HepG2 (cell line): Measurements from ENCODE around the gene RIMOC1. TPM values are rescaled to one million over a fixed set of nuclear protein-coding genes. Genes with fewer than 3 reads are reported as not detected.

ENCODE experiments used
- ARNT2 ChIP-seq: sonication (generic); formaldehyde crosslinking; IDR thresholded peaks from 2 replicates; pipeline ENCODE4 v1.8.0; 2022; ENCODE audit warnings: mild to moderate bottlenecking, low read depth, missing genetic modification reagents, moderate library complexity
- ATAD3A ChIP-seq: sonication (generic); formaldehyde crosslinking; IDR thresholded peaks from 2 replicates; pipeline ENCODE4 v1.4.0; 2020; ENCODE audit warnings: missing genetic modification reagents
- HDAC2 ChIP-seq: sonication (generic); formaldehyde crosslinking; IDR thresholded peaks from 2 replicates; pipeline ENCODE4 v1.4.0; 2020; ENCODE audit warnings: missing genetic modification reagents
- HHEX ChIP-seq: IDR thresholded peaks from 2 replicates; pipeline ENCODE4 v1.6.1; 2016; ENCODE audit warnings: control low read depth
- KLF13 ChIP-seq: sonication (generic); formaldehyde crosslinking; IDR thresholded peaks from 2 replicates; pipeline ENCODE4 v1.4.0; 2020; ENCODE audit warnings: mild to moderate bottlenecking, missing genetic modification reagents
- ONECUT2 ChIP-seq: sonication (generic); formaldehyde crosslinking; IDR thresholded peaks from 2 replicates; pipeline ENCODE4 v1.4.0; 2020; ENCODE audit warnings: missing genetic modification reagents
- RARA ChIP-seq: IDR thresholded peaks from 2 replicates; pipeline ENCODE4 v1.6.1; 2016; ENCODE audit warnings: missing genetic modification reagents, missing compliant biosample characterization
- SETDB1 ChIP-seq: sonication (generic); formaldehyde crosslinking; IDR thresholded peaks from 2 replicates; pipeline ENCODE4 v1.5.1; 2020; ENCODE audit warnings: missing genetic modification reagents, mild to moderate bottlenecking, borderline replicate concordance
- STAT5B ChIP-seq: sonication (generic); formaldehyde crosslinking; IDR thresholded peaks from 2 replicates; pipeline ENCODE4 v1.4.0; 2020; ENCODE audit warnings: missing genetic modification reagents
- STAT6 ChIP-seq: sonication (generic); formaldehyde crosslinking; IDR thresholded peaks from 2 replicates; pipeline ENCODE4 v1.4.0; 2020; ENCODE audit warnings: missing genetic modification reagents, mild to moderate bottlenecking, borderline replicate concordance
- THRA ChIP-seq: sonication (generic); formaldehyde crosslinking; IDR thresholded peaks from 2 replicates; pipeline ENCODE4 v1.4.0; 2020; ENCODE audit warnings: missing genetic modification reagents, borderline replicate concordance
- TRIM24 ChIP-seq: sonication (generic); formaldehyde crosslinking; IDR thresholded peaks from 2 replicates; pipeline ENCODE4 v1.8.0; 2022; ENCODE audit warnings: mild to moderate bottlenecking, missing genetic modification reagents
- ZFP91 ChIP-seq: sonication (generic); formaldehyde crosslinking; IDR thresholded peaks from 2 replicates; pipeline ENCODE4 v1.9.0; 2022; ENCODE audit warnings: missing genetic modification reagents, mild to moderate bottlenecking, borderline replicate concordance
- ZNF253 ChIP-seq: sonication (generic); formaldehyde crosslinking; IDR thresholded peaks from 2 replicates; pipeline ENCODE4 v1.8.0; 2022; ENCODE audit warnings: mild to moderate bottlenecking, missing genetic modification reagents, borderline replicate concordance
- ZNF557 ChIP-seq: sonication (generic); formaldehyde crosslinking; IDR thresholded peaks from 2 replicates; pipeline ENCODE4 v1.4.0; 2020; ENCODE audit warnings: missing genetic modification reagents
- ZNF652 ChIP-seq: IDR thresholded peaks from 2 replicates; pipeline ENCODE4 v1.6.1; 2016; ENCODE audit warnings: low read depth, borderline replicate concordance
- ZNF691 ChIP-seq: sonication (generic); formaldehyde crosslinking; IDR thresholded peaks from 2 replicates; pipeline ENCODE4 v1.4.0; 2020; ENCODE audit warnings: missing genetic modification reagents, low read depth, mild to moderate bottlenecking, borderline replicate concordance
- ZNF883 ChIP-seq: sonication (generic); formaldehyde crosslinking; IDR thresholded peaks from 2 replicates; pipeline ENCODE4 v1.5.1; 2020; ENCODE audit warnings: mild to moderate bottlenecking, missing genetic modification reagents; ENCODE audit errors: not compliant biosample characterization
- polyA plus RNA-seq, 8 experiments: library from polyadenylated mRNA; depleted of rRNA in 3 of 8; stranded (reverse) in 7 of 8; unstranded in 1 of 8; fragments of >200 nt; fragmentation: Illumina TruSeq in 4 of 8; extraction: Trizol in 4 of 8; gene quantifications; 2 replicates each; pipeline versions ENCODE4 v1.2.1 to v1.2.3, GENCODE V29; 2011 to 2016; ENCODE audit warnings: low read depth in 4 of 8, missing spikeins in 1 of 8, mixed read lengths in 1 of 8; ENCODE audit not compliant: insufficient read depth in 1 of 8
- total RNA-seq, 5 experiments: library from RNA; depleted of rRNA; stranded (reverse); fragments of >200 nt; fragmentation: Illumina TruSeq; extraction: Trizol; gene quantifications; 2 replicates each; pipeline ENCODE4 v1.2.3, GENCODE V29; 2016; ENCODE audit warnings: low read depth in 1 of 5

Gene RIMOC1
- total and polyA plus RNA-seq, 2 of the 13 experiments (the other 11 are each of a cell fraction or from before 2014, with no cell fraction given), result 16.3 to 16.9 TPM

- no peak for TF ChIP-seq STAT5B (CRISPR knock-in tag)
- no peak for TF ChIP-seq KLF13 (CRISPR knock-in tag)
- peak; percentile 94 for TF ChIP-seq ZNF883
- TF ChIP-seq ZNF253, result peak; percentile 93; the same call in 1 of the 2 replicates
- TF ChIP-seq HHEX (CRISPR knock-in tag), result no peak
- TF ChIP-seq TRIM24 (CRISPR knock-in tag), result no peak
- TF ChIP-seq ARNT2 (CRISPR knock-in tag), result peak; percentile 75; the same call in 1 of the 2 replicates
- TF ChIP-seq SETDB1 (CRISPR knock-in tag), result no peak
- TF ChIP-seq ZNF652, result no peak; the same call in 1 of the 2 replicates
- peak; percentile 96 for TF ChIP-seq ZFP91
- TF ChIP-seq ZNF557 (CRISPR knock-in tag), result 0 out of 2 replicates have a peak, but pooled peaks have one; percentile 62
- peak; percentile 80 for TF ChIP-seq HDAC2
- TF ChIP-seq STAT6 (CRISPR knock-in tag), result peak; percentile 73; the same call in 1 of the 2 replicates
- 0 out of 2 replicates have a peak, but pooled peaks have one; percentile 36 for TF ChIP-seq ONECUT2 (CRISPR knock-in tag)
- TF ChIP-seq THRA, result peak; percentile 88; the same call in 1 of the 2 replicates
- no peak for TF ChIP-seq ATAD3A (CRISPR knock-in tag)
- peak; percentile 46; the same call in 1 of the 2 replicates for TF ChIP-seq RARA (CRISPR knock-in tag)
- TF ChIP-seq ZNF691, result peak; percentile 63; the same call in 1 of the 2 replicates
Measured at GRCh38 chr5:41903892-41904799, at the start of gene RIMOC1 (continued).
